Neuron (in vitro differentiated cells): ENCODE data around the gene IRF7.
"Not testable (repeated sequence)": the region's sequence is repeated elsewhere in the genome, so short reads cannot be mapped to it uniquely, and the experiment has no call there.

Experiments
- H2AFZ ChIP-seq: one replicate; pipeline ENCODE4 v1.6.1; 2013; ENCODE audit warnings: low read depth, mild to moderate bottlenecking, inconsistent platforms, low read length, moderate library complexity
- H3K27me3 ChIP-seq: one replicate; pipeline ENCODE4 v1.6.1; 2013; ENCODE audit warnings: low read length; ENCODE audit not compliant: insufficient read depth
- H3K36me3 ChIP-seq: one replicate; pipeline ENCODE4 v1.6.1; 2013; ENCODE audit warnings: low read length; ENCODE audit not compliant: insufficient read depth
- H3K4me1 ChIP-seq: one replicate; pipeline ENCODE4 v1.6.1; 2013; ENCODE audit warnings: low read length; ENCODE audit not compliant: insufficient read depth
- H3K4me3 ChIP-seq: 2 replicates; pipeline ENCODE4 v1.5.1; 2013; ENCODE audit warnings: mild to moderate bottlenecking, low read length, moderate library complexity
- H3K9me3 ChIP-seq: one replicate; pipeline ENCODE4 v1.6.1; 2013; ENCODE audit warnings: low read length

The IRF7 gene

DNA sequence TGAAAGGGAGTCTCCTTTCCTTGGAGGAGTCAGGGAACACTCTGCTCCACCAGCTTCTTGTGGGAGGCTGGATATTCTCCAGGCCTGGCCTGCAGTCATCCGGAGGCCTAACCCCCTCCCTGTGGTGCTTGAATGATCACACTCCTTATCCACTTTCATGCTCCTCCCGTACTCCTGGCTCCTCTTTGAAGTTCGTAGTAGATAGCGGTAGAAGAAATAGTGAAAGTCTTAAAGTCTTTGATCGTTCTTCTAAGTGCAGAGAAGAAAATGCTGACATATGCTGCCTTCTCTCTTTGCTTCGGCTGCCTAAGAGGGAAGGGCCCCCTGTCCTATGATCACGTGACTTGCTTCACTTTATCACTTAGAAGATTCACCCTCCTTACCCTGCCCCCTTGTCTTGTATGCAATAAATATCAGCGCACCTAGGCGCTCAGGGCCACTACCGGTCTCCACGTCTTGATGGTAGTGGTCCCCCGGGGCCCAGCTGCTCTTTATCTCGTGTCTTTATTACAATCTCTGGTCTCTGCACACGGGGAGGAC, 41.6 kb downstream of the IRF7 start:
- H3K27me3 ChIP-seq, H3K4me3 ChIP-seq, H2AFZ ChIP-seq, H3K36me3 ChIP-seq, H3K9me3 ChIP-seq: not testable (repeated sequence)
- H3K4me1 ChIP-seq, result peaks cover 27% of the 10 kb centered on the region

DNA sequence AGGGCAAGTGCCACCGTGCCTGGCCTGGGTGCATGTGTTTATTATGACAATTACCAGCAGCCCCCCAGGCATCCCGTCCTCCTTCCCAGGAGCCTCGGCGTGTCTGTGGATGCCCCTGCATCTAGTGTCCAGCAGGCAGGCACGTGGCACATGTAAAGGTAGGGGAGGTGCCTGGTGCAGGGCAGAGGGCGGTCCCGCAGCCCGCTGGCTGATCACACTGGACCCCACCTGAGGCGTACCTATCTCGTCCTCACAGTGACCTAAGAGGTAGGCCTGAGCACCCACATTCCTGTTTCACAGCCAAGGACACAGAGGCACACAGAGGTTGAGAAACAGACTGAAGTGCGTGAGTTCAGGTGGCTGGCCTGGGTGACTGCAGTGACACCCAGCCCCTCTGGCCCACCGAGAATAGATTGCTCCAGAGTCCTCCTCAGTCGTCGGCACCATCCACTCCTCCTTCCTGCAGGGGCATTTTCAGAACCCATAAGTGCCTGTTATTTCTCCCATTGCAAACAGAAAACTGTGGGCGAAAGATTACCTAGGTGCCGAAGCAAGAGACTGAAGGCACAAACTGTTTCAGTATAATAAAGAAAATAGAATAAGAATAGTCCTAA, 42.5 kb downstream of the IRF7 start:
- Histone ChIP-seq H3K9me3 (no peaks in the 10 kb centered on the region), H2AFZ (no peak overlapping the region), H3K4me3 (no peak overlapping the region), H3K4me1 (peaks cover 26% of the 10 kb centered on the region), H3K27me3 (peaks cover 9% of the 10 kb centered on the region), H3K36me3 (no peaks in the 10 kb centered on the region)

DNA sequence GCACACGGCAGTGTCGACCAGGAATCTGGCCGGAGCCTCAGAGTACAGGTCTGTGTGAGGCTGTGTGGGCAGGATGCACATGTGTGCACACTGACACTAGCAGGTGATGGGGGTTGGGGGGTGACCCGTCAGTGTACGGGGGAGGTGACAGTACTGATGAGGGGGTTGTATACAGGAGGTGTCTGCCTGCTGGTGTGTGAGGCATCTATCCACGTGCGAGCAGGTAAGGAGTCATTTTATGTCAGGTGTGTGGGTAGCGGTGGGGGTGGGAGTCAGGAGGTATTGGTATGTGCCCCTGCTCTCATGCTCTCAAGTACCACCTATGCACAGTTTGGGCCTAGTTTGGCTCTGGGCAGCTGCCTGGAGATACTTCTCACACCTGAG, 44.0 kb downstream of the IRF7 start:
- H3K36me3 ChIP-seq, result no peaks in the 10 kb centered on the region
- no peak overlapping the region for H3K4me3 ChIP-seq
- peaks cover 22% of the 10 kb centered on the region for H3K4me1 ChIP-seq
- no peaks in the 10 kb centered on the region for H3K9me3 ChIP-seq
- H2AFZ ChIP-seq, result no peak overlapping the region
- peaks cover 9% of the 10 kb centered on the region for H3K27me3 ChIP-seq

DNA sequence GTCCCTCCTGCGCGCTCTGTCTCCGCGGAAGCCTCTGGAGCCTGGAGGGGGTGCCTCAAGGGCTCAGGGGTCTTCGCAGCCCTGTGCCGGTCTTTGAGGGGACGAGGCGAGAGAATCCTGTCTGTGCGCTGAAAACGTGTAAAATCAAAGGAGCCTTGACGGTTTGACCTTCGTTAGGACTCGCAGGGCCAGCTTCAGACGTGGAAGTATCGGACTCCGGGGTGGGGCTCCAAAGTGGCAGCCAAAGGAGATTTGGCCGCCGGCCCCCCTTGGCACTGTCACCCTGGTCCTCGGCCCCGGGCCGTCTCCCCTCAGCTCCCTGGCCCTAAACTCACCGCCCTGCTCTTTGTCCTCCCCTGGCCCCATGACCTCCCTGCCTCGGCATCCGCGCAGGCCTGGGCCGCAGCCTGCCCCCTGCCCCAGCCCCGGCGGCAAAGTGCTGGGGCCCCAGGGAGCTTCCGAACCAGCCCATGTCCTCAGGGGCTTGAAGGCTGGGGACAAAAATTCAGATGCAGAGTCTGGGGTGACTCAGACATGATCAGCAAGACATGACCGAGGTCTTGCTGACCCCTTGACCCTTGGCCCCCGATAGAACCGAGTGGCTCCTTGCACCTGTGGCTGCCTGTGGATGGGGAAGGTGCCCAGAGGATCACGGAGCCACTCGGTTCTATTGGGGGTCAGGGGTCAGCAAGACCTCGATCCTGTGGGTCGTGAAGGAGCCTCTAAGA, 46.4 kb downstream of the IRF7 start:
- no peaks in the 10 kb centered on the region for H3K36me3 ChIP-seq
- H3K4me3 ChIP-seq, result peak overlapping the region; percentile 58
- peak overlapping the region; percentile 72 for H2AFZ ChIP-seq
- H3K27me3 ChIP-seq, result peaks cover 5% of the 10 kb centered on the region
- H3K4me1 ChIP-seq, result peaks cover 13% of the 10 kb centered on the region
- H3K9me3 ChIP-seq, result no peaks in the 10 kb centered on the region

DNA sequence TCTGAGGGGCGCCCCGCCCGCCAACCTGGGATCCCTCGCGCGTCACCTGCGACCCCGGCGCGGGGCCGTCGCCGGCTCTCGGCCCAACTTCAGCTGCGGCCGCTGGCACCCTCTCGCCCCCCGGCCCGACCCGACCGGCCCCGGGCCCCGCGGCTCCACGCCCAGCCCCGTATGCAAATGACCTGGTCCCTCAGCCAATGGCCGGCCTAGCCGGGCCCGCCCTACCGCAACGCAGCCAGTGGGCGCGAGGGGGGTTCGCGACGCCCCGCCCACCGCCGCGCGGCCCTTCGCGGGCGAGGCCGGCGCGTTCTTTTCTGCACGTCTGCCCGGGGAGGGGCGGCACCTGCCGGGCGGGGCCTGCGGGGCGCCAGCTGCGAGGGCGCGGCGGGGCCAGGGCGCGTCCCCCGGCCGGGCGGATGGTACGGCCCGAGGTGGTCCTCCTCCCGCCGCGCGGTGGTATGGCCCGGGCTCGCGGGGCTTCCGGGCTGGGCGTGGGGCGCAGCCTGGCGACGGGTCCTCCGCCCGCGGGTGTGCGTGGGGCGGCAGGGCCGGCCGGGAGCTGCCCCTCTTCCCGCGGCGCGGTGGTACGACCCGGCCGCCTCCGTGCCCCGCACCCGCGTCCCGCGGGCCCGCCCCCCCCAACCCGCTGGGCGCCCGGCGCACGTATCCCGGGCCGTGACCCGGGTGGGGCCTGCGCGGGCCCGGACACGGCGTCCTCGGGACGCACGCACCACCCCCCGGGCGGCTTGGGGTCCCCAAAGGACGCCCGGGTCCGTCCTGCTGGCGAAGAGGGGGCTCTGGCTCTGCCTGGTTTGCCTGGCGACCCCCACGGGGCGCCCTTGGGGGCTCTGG, 47.2 kb downstream of the IRF7 start:
- peak overlapping the region; percentile 58 for H3K4me3 ChIP-seq
- H3K27me3 ChIP-seq, result peaks cover 4% of the 10 kb centered on the region
- no peaks in the 10 kb centered on the region for H3K36me3 ChIP-seq
- H2AFZ ChIP-seq, result peak overlapping the region; percentile 72
- H3K4me1 ChIP-seq, result peaks cover 13% of the 10 kb centered on the region
- H3K9me3 ChIP-seq, result no peaks in the 10 kb centered on the region

DNA sequence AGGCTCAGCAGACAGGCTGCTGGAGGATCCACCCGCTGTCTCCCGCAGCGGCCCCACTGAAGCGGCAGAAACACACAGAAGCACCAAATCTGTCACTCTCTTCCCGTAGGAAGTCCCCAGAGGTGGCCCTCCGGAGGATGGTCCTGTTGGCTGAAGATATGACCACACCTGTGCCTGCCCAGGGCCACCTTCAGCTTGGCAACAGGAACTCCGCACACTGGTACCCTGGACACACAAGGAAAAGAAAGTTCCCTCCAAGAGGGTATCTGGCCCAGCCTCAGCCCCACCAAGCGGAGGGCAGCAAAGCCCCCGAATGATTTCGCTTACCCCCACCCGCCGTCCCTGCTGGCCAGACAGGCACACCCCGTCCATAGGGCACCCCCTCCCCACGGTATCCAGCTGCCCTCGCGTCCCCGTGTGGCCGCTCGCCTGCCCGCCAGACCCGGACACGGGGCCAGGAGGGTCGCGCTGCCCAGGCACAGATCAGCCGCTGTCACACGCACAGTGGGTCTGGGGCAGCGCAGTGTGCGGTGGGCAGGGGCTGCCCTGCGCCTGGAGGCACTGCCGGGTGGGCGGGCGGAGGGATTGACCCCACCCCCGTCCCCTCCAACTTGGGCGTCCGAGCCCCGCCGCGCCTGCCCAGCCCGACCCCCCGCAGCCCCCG, 48.0 kb downstream of the IRF7 start:
- H2AFZ ChIP-seq, result peak overlapping the region; percentile 72
- H3K4me1 ChIP-seq, result peaks cover 13% of the 10 kb centered on the region
- no peaks in the 10 kb centered on the region for H3K36me3 ChIP-seq
- no peaks in the 10 kb centered on the region for H3K27me3 ChIP-seq
- H3K9me3 ChIP-seq, result no peaks in the 10 kb centered on the region
- H3K4me3 ChIP-seq, result peak overlapping the region; percentile 58

DNA sequence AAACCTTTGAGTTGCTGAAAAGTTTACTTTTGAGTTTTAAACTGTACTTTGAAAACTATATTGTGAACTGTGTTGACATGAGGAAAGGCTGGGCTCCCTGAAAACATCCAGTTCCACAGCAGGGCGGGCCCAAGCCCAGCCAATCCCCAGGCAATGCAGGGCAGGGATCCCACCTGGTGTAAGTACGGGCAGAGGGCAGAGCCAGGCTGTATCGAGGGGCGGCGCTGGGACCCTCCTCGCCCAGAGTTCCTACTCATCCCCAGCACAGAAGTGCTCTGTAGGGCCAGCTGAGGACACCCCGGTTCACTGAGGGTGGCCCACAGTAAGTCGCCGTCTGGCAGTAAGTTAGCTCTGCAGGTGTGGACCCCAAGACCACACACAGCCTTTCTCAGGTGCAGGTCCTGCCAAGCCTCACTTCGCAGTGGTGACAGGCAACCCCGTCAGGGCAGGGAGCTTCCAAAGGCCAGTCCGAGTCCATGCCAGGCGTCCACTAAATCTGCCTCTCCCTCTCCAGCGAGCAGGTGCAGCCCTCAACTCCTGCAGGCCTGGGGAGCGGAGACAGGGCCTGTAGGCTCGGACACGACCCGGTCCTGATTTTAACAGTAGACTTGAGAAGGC, 48.6 kb downstream of the IRF7 start:
- no peak overlapping the region for H2AFZ ChIP-seq
- no peak overlapping the region for H3K4me3 ChIP-seq

DNA sequence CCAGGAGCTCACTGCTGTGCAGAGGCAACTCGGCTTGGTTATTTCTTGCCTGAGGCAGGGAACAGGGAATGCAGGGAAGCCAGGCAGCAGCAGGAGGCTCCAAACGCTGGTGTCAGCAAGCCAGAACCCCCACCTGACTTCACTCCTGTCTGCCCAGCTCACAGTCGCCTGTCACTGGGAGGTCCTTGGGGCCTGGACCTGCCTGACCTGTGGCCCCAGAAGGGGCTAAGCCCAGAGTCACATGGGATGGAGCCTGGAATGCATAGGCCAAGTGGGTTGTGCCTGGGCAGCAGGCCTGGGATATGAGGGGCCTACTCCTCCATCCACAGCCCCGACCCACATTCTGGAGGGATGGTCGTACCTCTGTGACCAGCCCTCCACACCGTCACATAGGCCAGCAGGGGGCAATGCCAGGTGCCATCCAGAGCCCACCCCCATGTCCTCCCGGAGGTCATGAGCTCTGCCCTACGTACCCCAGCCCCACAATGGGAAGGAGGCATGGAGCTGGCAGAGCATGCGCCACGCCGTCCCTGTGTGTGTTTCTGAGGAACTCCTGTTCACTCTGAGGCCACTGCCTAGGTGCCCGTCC, 49.7 kb downstream of the IRF7 start:
- no peak overlapping the region for H2AFZ ChIP-seq
- H3K36me3 ChIP-seq, result no peaks in the 10 kb centered on the region
- H3K4me3 ChIP-seq, result no peak overlapping the region
- peaks cover 20% of the 10 kb centered on the region for H3K4me1 ChIP-seq
- no peaks in the 10 kb centered on the region for H3K9me3 ChIP-seq
- no peaks in the 10 kb centered on the region for H3K27me3 ChIP-seq

More for the DNA sequence above, 48.6 kb downstream of the IRF7 start:
- Histone ChIP-seq H3K27me3 (no peaks in the 10 kb centered on the region), H3K4me1 (peaks cover 13% of the 10 kb centered on the region), H3K36me3 (no peaks in the 10 kb centered on the region), H3K9me3 (no peaks in the 10 kb centered on the region)

DNA sequence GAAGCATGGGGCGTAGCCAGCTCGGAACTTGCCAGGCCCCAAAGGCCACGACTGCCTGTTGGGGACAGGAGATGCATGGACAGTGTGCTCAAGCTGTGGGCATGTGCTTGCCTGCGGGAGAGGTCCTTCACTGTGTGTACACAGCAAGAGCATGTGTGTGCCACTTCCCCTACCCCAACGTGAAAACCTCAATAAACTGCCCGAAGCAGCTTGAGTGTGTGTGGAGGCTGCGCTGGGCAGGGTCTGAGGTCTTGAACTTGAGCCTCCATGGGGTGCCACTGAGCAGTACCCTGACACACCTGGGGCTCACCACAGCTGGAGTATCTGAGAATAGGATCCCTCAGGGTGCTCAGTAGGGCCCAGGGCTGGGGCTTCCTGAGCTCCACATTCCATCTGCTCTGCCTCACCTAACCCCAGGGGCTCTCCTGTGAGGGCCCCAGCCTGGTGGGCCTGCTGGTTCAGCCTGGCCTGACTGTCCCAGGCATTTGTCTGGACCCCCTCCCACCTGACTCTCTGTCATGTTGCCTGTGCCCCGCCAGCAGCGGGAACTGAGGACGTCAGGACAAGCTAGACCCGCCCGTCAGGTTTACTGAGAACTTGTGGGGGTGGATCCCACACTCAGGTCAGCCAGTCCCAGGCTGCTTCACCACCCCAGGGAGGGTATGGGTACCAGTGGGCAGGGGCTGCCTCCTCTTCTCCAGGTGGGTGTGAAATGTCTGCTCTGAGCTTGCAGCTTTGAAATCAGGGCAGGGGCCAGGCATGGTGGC, 51.8 kb downstream of the IRF7 start:
- H3K36me3 ChIP-seq, result no peaks in the 10 kb centered on the region
- H3K27me3 ChIP-seq, result peaks cover 3% of the 10 kb centered on the region
- H3K9me3 ChIP-seq, result no peaks in the 10 kb centered on the region
- H3K4me3 ChIP-seq, result no peak overlapping the region
- no peak overlapping the region for H2AFZ ChIP-seq
- peaks cover 25% of the 10 kb centered on the region for H3K4me1 ChIP-seq

DNA sequence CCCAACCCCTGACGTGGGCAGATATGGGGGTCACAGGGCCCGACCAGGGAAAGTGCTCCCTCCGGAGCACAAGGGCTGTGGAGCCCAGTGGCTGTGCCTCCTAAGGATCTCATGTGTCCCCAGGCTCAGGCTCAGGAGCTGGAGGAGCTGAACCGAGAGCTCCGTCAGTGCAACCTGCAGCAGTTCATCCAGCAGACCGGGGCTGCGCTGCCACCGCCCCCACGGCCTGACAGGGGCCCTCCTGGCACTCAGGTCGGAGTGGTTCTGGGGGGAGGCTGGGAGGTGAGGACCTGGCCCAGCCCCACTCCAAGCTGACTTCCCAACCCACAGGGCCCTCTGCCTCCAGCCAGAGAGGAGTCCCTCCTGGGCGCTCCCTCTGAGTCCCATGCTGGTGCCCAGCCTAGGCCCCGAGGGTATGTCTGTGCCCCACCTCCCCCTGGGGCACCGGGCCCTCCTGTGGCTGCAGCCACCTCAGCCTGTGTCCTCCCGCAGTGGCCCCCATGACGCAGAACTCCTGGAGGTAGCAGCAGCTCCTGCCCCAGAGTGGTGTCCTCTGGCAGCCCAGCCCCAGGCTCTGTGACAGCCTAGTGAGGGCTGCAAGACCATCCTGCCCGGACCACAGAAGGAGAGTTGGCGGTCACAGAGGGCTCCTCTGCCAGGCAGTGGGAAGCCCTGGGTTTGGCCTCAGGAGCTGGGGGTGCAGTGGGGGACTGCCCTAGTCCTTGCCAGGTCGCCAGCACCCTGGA, 52.5 kb downstream of the IRF7 start:
- no peak overlapping the region for H3K4me3 ChIP-seq
- peaks cover 23% of the 10 kb centered on the region for H3K4me1 ChIP-seq
- no peak overlapping the region for H2AFZ ChIP-seq
- H3K9me3 ChIP-seq, result peaks cover 1% of the 10 kb centered on the region
- H3K36me3 ChIP-seq, result no peaks in the 10 kb centered on the region
- peaks cover 10% of the 10 kb centered on the region for H3K27me3 ChIP-seq
